NCI-H2081 treated with DMSO at 0.1 percent for 48 hours (cell line): ENCODE results near the gene DAB2.

Experiments
- DNase-seq: peaks from one replicate; lab custom pipeline; 2025; lab: John Stamatoyannopoulos, UW

The DAB2 gene

GRCh38 chr5:39424736-39425637, at the start of gene DAB2:
Gene DAB2 (minus strand): TSS chr5:39424980. CDS start chr5:39394320, 30,660 bp downstream.
- DNase-seq, result peak; percentile 63

DNA sequence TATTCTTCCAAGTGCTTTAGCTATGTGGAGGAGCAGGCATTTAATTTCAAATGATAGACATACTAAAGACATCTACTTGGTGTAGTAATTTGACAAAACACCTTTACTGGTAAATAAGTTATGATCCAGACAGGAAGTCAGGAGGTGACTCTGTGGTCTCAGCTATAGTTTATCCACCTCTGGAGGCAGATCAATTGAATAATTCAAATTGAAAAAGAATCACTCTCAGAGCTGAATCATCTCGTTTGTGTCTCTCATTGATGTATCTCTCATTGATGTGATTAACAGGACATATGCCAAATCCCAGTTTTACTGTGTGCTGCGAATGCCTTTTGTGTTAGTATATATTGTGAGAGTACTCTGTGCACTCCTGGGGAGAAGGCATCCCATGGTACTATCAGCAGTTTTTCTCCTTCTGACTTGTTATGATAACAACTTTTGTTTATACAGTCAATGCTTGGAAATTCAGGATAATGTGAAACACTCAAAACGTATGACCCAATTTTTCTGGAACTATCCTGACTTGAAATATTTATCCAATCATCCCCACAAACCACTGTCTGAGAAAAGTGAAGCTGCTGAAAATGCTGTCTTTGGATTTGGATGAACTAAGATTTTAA, 48.5 kb upstream of the DAB2 start:
- no peak for DNase-seq

DNA sequence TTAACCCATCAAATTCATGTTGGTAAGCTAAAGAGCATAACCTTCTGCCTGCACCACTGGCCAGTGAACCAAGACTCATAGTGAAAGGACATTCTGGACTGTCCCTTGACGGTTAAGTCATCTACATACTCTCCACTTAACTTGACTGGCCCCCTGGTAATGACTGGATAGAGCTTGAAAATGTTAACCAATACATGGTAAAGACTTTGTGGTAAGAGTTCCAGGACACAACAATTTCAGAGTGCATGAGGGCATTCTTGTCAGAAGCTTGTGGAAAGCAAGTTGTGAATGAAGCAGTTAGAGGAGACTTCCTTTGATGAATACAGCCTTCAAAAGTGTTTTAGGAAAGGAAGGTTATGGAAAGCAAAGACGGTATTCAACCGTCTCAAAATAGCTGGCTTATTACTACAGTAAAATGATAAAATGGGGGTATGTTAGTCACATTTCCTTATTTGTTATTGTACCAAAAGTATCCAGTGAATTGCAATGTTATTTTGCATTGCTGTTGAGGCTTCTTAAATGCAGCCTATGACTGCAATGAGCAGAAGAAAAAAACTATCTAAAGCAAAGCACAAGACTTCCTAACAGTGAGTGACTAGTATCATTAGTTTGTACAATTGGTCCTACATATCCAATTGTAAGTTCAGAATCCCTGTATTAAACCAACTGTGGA, 47.2 kb upstream of the DAB2 start:
- DNase-seq, result no peak

DNA sequence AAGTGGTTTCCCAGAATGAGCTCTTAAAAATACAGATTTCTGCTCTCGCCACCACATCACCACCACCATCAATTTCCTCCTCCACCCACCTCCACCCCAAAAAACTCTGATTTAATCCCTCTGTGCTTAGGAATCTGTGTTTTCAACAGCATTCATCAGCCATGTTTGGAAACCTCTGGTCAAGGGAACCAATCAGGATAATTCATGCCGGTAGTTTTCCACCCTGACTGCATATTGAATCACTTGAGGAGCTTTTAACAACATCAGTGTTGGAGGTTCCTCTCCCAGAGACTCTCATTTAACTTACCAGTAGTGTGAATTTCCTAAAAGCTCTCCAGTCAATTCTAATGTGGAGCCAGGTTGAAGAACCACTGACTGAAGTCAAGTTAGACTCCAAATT, 46.0 kb upstream of the DAB2 start:
- no peak for DNase-seq

- no peak for DNase-seq
Observed at GRCh38 chr5:39469777-39470415, 45.1 kb upstream of the DAB2 start.

- DNase-seq, result no peak
Observed at GRCh38 chr5:39469176-39469575, 44.4 kb upstream of the DAB2 start.

DNA sequence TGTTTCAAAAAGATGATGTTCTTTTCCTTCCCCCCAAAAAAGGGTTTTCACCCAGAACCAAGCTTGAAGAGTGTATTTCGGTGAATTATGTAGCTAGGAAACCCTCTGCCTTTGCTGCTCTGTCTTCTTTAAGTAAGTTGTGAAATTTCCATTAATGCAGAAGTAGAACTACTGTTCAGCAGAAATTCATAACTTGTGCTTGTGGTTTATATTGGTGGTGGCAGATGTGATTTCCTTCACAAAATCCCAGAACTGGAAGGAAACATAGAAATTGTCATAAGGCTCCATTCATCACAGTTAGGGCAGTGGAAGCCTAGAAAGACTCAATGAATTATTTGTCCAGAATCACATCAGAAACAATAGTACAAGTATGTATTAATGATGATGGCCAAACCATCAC, 42.1 kb upstream of the DAB2 start:
- no peak for DNase-seq

DNA sequence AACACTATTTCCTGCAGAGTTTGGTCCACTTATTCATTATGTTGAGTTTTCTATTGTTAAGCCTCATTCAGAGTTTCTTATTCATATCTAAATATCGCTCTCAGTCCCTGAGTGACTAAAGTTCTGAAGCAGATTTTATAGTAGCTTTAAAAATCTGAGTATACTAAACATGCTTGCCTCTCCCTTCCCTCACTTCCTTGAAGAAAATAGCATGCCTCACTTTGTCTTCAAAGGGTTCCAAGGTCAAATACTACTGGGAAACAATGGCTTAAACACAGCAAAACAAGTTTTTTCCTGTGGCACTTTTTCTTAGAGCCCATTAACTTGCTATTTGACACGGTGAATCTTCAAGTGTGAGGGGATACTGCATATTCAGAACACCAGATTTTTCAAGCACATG, 41.1 kb upstream of the DAB2 start:
- no peak for DNase-seq

- no peak for DNase-seq
Observed at GRCh38 chr5:39465097-39465496, 40.3 kb upstream of the DAB2 start.

DNA sequence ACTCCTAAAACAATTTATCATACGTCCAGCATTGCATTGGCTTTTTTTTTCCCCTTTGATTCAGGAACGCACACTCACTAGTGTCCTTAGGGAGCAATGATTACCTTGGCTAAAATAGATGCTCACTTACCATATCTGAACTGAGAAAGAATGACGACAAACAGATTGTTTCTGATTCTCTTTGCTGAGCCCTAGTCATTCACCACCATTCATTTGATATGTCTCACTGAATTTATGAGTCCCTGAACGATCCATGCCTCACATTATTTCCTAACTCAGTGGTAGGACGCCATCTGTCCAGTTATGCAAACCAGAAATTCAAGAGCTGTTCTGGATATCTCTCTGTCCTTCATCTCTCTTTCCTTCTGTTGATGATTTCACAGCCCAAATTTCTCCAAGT, 39.3 kb upstream of the DAB2 start:
- DNase-seq, result no peak

DNA sequence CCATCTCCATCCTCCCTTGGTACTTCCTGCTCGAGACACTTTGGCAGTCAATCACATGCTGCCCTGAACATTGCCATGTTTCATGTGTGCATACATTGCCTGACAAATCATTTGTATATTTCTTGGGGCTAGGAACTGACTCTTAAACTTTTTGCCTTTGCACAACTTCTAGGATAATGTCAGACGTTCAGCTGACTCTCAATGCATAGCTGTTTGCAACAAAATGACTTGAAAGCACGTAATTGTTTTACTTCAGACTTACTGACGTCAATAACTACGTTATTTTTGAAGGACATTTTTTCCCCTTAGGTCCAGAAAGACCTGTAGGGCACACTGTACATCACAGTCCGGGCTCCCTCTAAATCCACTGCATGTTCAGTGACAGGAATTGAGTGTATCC, 37.4 kb upstream of the DAB2 start:
- DNase-seq, result no peak

DNA sequence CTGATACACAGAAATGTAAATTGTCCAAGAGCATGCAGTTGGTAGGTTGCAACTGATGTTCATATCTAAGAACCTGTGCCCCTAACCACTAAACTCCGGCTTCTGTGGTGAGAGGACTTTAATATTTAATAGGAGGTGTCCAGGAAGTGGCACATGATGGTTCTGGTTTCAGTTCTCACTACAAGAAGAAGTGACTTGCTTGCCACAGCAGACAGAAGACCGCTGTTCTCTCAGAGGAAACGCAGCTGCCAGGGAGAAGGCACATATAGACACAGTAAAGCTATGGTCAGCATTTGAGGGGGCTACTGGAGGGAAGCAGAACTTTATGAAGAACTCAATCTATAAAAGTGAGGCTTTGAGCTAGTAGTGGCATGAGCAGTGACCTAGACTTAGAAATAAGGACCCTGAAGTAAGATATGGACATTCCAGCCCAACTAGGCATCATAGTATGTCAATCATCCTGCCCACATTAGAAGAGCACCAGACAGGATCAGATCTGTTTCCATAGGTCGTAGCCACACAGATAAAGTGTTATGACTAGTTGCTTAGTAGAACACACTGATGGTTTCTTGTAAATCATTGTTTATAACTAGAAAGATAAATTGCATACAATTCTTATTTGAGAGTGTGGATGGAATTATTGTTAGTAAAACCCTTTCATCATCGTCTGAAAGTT, 36.4 kb upstream of the DAB2 start:
- DNase-seq, result no peak

- DNase-seq, result no peak
Observed at GRCh38 chr5:39459907-39460306, 35.1 kb upstream of the DAB2 start.

DNA sequence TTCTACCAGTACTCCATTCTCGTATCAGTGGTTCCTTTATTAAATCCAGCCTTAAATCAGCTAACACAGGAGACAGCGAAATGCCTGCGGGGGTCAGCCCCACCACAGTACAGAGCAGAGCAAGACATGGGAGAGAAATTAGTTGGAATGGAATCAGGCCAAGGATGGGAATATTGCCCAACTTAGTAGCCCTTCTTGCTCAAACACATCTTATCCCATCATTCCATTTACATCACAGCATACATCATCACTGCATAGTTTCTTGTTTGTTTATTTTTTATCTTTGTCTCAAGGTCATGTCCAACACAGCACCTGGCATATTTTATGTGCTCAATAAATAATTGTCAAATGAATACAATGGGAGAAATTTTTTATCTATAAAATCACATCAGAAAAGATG, 34.3 kb upstream of the DAB2 start:
- no peak for DNase-seq

DNA sequence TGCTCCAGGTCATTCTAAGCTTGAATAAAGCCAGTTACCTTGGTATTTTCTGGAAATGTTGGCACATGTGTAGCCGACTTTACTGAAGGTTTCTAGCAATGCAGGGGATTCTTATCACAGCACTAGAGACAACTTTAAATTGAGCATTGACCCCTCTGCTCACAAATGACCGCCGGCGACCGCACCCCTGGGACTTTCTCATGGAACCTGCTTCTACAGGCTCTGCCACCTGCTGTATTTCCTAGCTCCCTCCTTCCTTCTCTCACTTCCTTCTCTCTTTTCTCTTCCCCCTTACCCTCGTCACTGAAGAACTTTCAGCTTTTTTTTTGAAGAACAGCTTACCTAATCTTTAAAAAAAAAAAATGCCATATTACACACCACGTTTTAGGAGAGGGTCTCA, 30.9 kb upstream of the DAB2 start:
- DNase-seq, result no peak

DNA sequence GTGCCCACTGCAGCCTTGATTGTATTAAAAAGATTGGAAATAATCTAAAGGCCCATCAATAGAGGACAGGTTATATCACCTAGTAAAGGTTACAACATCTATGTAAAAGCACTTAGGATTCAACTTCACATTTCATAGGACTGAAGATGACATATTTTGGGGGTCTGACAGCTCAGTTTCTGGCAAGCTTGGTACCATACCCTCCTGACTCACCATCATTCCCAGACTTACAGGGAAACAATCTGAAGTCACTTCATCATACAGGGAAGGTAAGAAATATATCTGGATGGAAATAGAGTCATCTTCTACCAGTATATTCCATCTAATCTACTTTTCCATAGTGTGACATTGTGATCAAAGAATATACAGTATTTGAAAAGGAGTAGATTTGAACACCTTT, 28.8 kb upstream of the DAB2 start:
- DNase-seq, result no peak

GRCh38 chr5:39452846-39453245, 28.1 kb upstream of the DAB2 start:
- no peak for DNase-seq

DNA sequence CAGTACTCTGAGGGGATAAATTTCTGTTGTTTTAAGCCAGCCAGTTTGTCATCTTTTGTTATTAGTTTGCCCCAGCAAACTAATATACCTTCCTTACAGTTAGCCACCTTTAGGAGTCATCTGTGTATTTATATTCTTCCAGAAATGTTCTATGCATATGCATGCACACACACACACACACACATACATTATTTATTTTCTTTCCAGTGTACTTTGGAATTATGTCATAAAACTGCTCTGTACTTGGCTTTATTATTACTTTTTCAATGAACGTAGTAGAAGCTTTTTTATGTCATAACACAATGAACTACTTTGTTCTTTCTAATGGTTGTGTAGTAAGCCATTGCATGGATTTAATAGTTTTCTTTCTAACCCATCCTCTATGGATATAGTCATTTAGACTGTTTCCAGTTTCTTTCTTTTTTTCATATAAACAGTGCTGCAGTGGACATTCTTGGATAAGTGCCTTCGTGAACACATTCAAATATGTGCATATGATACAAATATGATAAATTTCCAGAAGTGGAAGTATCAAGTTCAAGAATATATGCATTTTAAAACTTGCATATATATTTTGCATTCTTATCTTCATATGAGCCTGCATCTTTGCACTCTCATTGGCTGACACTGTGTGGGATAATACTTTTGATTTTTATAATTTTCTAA, 26.6 kb upstream of the DAB2 start:
- DNase-seq, result no peak

- DNase-seq, result no peak
Observed at GRCh38 chr5:39450487-39450886, 25.7 kb upstream of the DAB2 start.

GRCh38 chr5:39449591-39449990, 24.8 kb upstream of the DAB2 start:
- DNase-seq, result no peak

GRCh38 chr5:39448506-39449128, 23.8 kb upstream of the DAB2 start:
- DNase-seq, result no peak
